SH-SY5Y (cell line): ENCODE measurements around the gene FAM78A.

Experiments
- GATA2 ChIP-seq: IDR thresholded peaks from 2 replicates; pipeline ENCODE4 v1.6.1; 2011; ENCODE audit warnings: mild to moderate bottlenecking, low read depth, low read length
- GATA3 ChIP-seq: IDR thresholded peaks from 2 replicates; pipeline ENCODE4 v1.6.1; 2011; ENCODE audit warnings: low read depth, mild to moderate bottlenecking, low read length, moderate library complexity

The FAM78A gene, protein sequence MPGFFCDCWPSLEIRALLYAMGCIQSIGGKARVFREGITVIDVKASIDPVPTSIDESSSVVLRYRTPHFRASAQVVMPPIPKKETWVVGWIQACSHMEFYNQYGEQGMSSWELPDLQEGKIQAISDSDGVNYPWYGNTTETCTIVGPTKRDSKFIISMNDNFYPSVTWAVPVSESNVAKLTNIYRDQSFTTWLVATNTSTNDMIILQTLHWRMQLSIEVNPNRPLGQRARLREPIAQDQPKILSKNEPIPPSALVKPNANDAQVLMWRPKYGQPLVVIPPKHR

DNA sequence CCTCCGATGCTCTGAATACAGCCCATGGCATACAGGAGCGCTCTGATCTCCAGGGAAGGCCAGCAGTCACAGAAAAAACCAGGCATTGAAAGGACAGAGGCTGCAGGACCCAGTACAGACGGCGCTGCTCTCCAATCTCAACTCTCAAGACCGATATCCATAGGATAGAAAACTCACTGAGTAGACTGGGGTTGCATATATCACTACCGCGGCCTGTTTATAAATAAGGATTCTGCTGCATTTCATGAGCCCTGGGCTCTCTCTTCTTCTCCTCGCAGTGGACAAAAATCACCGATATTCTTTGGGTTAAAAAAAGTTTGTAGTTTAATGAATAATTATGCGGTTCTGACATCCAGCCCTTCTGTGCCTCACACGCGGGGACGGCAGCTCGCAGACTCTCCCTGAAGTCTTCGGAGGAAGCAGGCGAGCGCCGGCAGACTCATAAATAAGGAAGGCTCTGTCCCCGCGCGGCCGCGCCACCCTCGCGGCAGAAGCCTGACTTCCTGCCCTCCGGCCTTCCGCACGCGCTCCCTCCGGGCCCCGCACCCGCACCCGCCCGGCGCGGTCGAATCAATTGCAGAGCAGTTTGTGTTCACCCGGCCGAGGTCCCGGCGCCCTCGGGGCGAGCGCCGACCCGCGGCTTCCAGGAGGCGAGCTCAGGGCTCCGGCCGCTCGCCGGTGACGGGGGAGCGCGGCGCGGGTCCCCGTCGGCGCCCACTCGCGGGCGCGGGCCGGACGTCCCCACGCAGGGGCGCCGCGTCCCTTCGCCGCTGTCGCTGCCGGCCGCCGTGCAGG lies at the start of gene FAM78A:
Gene FAM78A (minus strand): TSS at position 417 of the 795 bp plus-strand sequence. CDS start 331 bp downstream, at position 86.
- TF ChIP-seq GATA3 (no peak), GATA2 (no peak)

DNA sequence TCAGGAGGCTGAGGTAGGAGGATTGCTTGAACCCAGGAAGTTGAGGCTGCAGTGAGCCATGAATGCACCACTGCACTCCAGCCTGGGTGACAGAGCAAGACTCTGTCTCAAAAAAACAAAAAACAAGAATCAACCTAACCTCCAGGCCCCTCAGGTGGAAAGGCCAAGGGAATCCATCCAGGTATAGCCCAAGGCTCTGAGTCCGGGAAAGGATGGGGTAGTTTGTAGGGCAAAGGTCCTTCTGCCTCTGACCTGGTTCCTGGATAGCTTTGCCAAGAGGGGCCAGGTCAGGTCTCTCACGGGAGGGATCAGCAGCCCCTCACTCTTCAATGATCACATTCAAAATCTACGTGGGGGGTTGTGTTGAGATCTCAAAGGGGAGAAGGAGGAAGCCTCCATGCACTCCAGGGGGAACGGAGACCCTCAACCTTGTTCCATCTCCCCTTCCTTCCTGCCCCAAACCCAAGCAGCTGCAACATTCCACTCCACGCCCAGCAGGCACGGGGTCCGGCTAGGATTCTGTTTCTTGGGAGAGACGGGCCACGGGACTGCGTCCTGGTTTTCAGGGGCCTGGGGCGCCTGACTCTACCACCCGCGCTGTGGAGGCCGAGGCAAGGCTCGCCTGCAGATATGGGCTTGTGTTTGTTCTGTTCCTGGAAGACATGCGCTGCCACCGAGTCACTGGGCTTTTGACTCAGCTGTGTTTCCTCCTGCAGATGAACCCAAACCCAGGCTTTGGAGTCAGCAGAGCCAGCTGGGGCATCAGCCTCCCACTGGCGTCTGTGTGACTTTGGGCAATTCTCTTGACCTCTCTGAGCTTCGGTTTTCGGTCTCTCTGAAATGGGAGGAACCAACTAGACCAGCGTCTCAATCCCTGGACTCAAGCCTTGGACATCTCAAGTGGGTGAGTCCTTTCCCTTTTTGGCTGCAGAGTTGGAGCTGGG lies 48.7 kb upstream of the FAM78A start:
- TF ChIP-seq GATA2 (no peak), GATA3 (no peak)

DNA sequence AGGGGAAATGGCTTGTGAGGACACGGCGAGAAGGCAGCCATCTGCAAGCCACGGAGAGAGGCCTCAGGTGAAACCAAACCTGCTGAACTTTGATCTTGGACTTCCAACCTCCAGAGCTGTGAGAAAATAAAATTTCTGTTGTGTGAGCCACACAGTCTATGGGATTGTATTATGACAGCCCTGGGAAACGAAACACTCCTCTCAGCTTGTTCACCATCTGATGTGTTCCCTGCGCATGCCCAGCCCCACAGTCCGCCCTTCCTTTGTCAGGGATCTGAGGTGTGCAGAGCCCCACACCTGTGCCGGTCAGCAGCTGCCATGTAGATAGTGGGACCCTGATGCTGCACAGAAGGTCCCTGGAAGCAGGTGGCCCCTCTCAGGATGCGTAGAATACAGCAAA lies 47.3 kb upstream of the FAM78A start:
- TF ChIP-seq GATA3 = no peak
- no peak for TF ChIP-seq GATA2

DNA sequence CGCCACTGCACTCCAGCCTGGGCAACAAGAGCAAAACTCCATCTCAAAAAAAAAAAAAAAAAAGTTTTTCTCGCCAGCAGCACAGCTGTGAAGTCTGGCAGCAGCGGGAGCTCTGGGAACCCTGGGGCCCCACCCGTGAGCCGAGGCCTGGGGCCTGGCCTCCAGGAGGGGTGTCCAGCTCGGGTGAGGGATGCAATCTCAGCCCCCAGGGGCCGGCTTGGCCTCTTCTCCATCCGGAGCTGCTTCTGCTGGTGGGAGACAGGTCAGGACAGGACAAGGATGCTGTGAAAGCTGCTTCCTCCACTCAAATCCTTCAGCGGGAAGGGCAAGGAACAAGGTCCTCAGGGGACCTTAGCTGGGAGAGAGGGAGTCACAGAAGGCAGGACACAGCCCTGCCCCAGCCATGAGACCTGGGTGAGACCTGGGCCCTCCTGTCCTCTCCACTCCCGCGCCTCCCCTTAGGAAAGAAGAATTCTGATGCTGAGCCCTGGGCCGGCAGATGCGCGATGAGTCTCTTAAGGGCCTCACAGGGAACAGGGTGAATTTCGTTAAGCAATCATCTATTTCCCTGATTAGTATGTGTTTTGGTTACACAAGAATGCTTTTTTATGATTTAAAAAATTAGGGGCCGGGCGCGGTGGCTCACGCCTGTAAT lies 43.8 kb upstream of the FAM78A start:
- TF ChIP-seq GATA2 (no peak), GATA3 (no peak)

DNA sequence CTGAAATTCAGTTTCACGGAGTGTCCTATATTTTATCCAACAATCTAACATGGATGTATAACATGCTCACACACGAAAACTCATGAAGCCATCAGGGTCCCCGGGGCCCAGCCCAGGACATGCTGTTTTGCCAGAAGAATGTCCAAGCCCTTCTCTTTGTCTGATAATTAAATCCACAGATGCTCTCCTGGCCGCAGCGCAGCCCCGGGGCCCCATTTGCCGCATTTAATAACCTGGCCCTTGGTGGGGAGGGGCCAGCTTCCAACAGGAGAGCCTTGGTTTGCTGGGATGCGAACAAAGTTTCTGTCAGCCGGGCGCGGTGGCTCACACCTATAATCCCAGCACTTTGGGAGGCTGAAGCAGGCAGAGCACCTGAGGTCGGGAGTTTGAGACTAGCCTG lies 43.2 kb upstream of the FAM78A start:
- TF ChIP-seq GATA3 (no peak), GATA2 (no peak)

DNA sequence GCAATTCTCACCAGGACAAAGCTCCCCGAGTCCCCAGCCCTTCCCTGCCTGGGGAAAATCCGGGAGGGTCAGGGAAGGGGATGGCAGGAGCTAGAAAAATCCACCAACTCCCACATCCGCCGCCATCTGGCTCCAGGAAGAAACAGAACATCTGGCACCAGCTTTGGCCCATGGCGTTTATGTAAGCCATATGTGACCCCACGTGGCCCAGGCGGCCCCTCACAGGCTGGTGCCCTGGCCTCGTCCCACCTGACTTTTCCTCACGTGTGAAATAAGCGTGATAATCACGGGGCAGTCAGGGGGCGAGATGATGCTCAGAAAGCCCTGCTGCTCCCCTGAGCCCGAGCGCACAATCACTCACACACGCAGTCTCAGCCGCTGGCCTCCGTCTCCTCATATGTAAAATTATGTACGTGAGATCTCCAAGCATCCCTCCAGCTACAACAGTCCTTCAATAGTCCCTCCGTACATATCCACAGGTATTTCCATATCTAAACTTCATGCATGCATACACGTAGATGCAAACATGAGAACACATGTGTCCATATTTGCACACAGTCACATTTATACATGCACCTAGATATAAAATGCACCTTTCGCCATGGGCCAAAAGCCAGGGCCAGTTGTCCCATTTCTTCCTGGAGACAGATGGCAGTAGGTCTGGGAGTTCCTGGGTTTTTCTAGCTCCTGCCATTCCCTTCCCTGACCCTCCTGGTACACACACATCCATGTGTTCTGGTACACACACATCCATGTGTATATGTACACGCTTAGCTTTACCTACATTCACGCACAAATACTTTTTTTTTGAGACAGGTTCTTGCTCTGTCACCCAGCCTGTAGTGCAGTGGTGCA lies 42.1 kb upstream of the FAM78A start:
- no peak for TF ChIP-seq GATA3
- no peak for TF ChIP-seq GATA2

DNA sequence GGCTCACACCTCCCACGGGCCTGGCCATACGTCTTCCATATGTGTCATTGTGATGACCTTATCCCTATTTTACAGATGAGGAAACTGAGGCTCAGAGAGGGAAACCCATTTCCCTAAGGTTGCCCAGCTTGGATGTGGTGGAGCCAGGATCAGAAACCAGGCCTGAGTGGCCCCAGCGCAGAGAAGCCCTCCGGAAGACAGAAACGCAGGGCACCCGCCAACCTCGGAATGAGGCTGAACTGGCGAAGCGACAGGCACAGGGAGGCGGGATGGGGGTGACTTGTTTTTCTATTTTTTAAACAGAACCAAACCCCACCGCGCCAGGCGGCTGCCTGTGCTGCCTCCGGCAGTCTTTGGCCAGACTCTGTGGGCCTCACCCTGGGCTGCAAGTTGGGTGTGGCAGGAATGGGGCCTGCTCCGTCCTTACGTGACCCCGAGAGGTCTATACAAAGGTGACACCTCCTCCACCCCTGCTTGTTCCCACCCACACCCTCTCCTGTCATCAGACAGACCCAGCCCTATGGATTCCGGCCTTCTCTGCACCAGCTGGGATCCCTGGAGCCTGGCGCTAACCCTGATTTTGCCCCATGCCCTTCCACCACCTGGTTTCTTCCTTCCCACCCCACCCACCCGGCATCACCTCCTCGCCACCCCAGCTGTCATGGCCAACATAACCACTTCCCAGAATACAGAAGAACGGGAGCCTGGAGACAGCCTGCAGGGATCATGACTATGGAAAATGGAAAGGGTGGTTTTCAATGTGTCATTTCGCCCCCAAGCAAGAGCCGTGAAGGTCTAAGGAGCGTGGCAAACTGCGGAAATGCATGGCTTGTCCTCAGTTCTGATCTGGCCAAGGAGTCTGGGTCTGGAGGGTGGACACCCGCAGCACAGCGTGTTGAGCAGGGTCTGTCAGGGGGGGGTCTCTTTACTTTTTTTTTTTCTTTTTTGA lies 36.8 kb upstream of the FAM78A start:
- no peak for TF ChIP-seq GATA2
- no peak for TF ChIP-seq GATA3

DNA sequence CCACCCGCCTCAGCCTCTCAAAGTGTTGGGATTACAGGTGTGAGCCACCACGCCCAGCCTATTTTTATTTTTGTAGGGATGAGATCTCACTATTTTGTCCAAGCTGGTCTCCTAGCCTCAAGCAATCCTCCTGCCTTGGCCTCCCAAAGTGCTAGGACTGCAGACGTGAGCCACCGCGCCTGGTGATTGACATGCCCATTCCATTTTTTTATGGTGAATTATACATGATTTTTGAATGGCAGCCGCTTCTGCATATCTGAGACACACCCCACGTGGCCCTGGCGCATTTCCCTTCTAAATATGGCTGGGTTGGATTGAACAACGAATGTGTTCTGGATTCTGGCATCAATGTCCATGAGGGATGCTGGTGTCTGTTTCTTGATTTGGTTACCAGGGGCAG lies 35.9 kb upstream of the FAM78A start:
- no peak for TF ChIP-seq GATA2
- no peak for TF ChIP-seq GATA3

DNA sequence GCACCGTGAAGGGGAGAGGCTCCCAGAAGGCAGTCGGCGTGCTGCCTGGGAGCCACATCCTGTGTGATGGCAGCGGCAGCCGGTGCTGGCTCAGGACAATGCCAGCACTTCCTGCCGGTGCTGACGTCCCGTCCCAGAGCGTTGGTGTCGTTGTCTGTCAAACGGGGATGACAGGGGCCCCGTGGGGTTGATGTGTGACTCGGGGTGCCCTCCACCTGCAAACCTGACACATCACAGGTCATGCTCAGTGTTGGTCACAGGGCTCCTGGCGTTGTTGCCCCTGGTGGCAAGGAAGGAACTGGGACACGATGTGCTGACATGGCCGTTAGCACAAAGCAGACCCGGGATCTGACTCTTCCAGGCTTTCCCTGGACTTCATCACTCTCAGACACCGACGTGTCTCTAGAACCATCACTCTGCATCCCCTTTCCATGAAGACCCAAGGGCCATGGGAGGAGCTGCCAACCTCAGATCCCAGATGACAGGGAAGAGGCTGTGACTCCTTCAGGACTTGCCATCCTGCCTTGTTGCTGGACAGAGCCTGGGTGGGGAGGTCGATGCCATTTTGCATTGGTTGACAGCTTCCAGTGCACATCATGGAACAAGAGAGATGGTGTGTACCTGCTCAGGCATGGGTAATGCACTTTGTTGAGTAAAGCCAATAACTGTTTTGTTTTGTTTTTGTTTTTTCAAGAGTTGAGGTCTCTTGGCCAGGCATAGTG lies 34.7 kb upstream of the FAM78A start:
- TF ChIP-seq GATA3 (no peak), GATA2 (no peak)

DNA sequence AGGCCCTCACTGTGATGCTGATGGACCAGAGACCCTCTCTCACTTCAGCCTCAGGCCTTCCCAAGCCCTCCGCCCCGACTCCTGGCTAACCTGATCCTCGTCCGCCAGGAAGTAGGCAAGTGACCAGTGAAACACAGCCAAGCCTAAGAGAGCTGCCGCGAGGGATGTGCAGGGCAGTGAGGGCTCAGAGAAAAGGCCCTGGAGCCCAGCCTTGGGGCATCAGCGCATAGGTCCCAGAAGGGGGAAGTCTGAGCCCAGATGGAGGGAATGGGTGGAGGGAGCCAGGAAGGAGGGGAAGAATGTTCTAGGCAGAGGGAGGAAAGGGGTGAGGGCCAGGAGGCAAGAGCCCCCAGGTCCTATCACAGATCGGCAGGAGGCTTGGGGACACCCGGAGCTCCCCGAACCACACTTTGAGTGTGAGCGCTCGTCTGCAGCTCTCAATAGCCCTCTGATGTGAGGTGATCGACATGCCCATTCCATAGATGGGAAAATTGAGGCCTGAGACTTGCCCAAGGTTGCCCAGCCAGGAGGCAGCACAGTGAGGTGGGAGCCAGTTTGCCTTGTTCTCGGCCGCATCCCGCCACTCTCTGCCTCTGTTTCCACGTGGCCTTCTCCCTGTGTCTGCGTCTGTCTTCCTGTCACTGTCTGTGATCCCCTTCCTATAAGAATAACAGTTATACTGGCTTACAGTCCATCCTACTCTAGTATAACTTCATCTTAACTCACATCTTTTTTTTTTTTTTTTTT lies 33.4 kb upstream of the FAM78A start:
- no peak for TF ChIP-seq GATA3
- no peak for TF ChIP-seq GATA2
